Measurements from ENCODE around the gene RRP8.

Gene RRP8

GRCh38 chr11:6547177-6547576 lies 56.2 kb downstream of the RRP8 start:
- TF ChIP-seq CTCF (IDR thresholded peaks at IDR 0.05; ENCODE audit: extremely low read depth, insufficient read depth, missing control alignments) = no peak
- no peak for DNase-seq (ENCODE audit: low spot score)
- in situ Hi-C loops (cut with MboI; ENCODE audit: low pct_unique_long_range_greater_than_20kb, low sequenced_read_pairs, unreplicated experiment) = no loop called here

- in situ Hi-C loops (cut with MboI; ENCODE audit: low pct_unique_long_range_greater_than_20kb, low sequenced_read_pairs, unreplicated experiment) = no loop called here
- DNase-seq (ENCODE audit: low spot score) = no peak
- no peak for TF ChIP-seq CTCF (IDR thresholded peaks at IDR 0.05; ENCODE audit: extremely low read depth, insufficient read depth, missing control alignments)
Measured at GRCh38 chr11:6546735-6547134, 56.7 kb downstream of the RRP8 start.

GRCh38 chr11:6545917-6546605 lies 57.4 kb downstream of the RRP8 start:
- no peak for DNase-seq (ENCODE audit: low spot score)
- TF ChIP-seq CTCF (IDR thresholded peaks at IDR 0.05; ENCODE audit: extremely low read depth, insufficient read depth, missing control alignments) = no peak
- in situ Hi-C loops (cut with MboI; ENCODE audit: low pct_unique_long_range_greater_than_20kb, low sequenced_read_pairs, unreplicated experiment) = no loop called here

Data from GM13977 (cell line).